ENCODE measurements around the gene ECHS1.

GRCh38 chr10:133362846-133363245 is 10.3 kb downstream of the ECHS1 start:
- TF ChIP-seq CTCF (conservative IDR thresholded peaks at IDR 0.05; ENCODE audit: low read depth in 2 of 2) = no peak
- TF ChIP-seq POLR2AphosphoS5 (IDR thresholded peaks at IDR 0.05; ENCODE audit: low read depth) = no peak
- TF ChIP-seq EZH2phosphoT487 (IDR thresholded peaks at IDR 0.05; ENCODE audit: unreplicated experiment) = no peak
- TF ChIP-seq EZH2 (IDR thresholded peaks at IDR 0.05; ENCODE audit: low read depth, unreplicated experiment) = no peak
- TF ChIP-seq REST (IDR thresholded peaks at IDR 0.05; ENCODE audit: unreplicated experiment) = no peak
- TF ChIP-seq ZNF331 (CRISPR knock-in tag; IDR thresholded peaks at IDR 0.05; ENCODE audit: low read depth) = no peak
- TF ChIP-seq CREB1 (CRISPR knock-in tag; IDR thresholded peaks at IDR 0.05; ENCODE audit: low read depth) = no peak
- no peak for TF ChIP-seq JUNB (IDR thresholded peaks at IDR 0.05; ENCODE audit: unreplicated experiment)
- no peak for TF ChIP-seq ETS1 (IDR thresholded peaks at IDR 0.05)
- TF ChIP-seq NANOG (IDR thresholded peaks at IDR 0.05; ENCODE audit: borderline replicate concordance) = no peak

All from GM23338 (cell line).